Astrocyte of the spinal cord (primary cell): ENCODE data around the gene PTPRD.

Experiments used
- DNase-seq: peaks from one replicate; pipeline ENCODE4 v3.0.0; 2011; ENCODE audit warnings: low read depth, low spot score
- H3K4me3 ChIP-seq: 2 replicates; pipeline ENCODE4 v1.5.1; 2011; ENCODE audit warnings: low read depth, mild to moderate bottlenecking, low read length, moderate library complexity
- in situ Hi-C: cut with HindIII; loops from 2 replicates; pipeline ENCODE4 v1.10.0; 2017; ENCODE audit warnings: low sequenced_read_pairs
- TF ChIP-seq, protein P1 (sequence below): IDR thresholded peaks from 2 replicates; pipeline ENCODE4 v1.5.1; 2012; ENCODE audit warnings: low read depth, mild to moderate bottlenecking, low read length, inconsistent platforms

PTPRD gene

DNA sequence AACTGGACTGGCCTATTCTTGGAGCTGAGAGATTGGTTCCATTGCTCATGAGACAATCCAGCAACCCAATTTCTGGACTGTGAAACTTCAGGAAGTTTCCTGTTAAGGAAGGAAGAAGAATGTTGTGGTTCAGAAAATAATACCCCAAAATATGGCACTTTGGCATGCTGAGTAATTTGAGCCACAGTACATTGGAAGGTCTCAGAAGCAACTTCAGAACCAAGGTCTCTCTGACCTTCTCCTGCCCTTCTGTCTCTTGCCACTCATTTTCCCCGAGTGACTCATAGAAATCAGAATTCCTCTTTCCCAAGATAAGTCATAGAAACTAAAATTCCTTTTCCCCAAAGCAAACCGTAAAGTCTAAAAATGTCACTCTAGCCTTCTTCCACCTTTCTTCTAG, 1366.1 kb downstream of the PTPRD start:
- in situ Hi-C loops: no loop called here
- no peak for DNase-seq
- no peak overlapping the region for H3K4me3 ChIP-seq
- TF ChIP-seq, protein P1, sequence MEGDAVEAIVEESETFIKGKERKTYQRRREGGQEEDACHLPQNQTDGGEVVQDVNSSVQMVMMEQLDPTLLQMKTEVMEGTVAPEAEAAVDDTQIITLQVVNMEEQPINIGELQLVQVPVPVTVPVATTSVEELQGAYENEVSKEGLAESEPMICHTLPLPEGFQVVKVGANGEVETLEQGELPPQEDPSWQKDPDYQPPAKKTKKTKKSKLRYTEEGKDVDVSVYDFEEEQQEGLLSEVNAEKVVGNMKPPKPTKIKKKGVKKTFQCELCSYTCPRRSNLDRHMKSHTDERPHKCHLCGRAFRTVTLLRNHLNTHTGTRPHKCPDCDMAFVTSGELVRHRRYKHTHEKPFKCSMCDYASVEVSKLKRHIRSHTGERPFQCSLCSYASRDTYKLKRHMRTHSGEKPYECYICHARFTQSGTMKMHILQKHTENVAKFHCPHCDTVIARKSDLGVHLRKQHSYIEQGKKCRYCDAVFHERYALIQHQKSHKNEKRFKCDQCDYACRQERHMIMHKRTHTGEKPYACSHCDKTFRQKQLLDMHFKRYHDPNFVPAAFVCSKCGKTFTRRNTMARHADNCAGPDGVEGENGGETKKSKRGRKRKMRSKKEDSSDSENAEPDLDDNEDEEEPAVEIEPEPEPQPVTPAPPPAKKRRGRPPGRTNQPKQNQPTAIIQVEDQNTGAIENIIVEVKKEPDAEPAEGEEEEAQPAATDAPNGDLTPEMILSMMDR: no peak

DNA sequence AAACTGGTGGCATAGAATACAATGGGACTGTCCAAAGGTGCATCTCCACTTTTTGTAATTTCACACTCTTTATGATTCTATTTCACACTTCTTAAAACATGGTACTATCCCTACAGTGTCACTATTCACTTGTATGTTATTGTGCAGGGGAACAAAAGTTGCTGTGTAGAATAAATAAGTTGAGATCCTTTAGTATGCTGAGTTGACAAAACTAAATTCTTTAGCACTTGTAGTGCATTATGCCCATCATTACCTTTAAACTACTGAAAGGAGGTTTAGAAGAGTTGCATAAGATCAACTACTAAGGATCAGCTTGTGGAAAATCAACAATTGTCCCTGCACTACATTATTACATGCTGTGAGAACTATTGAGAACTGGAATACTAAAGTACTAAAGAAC, 1380.9 kb downstream of the PTPRD start:
- DNase-seq: no peak
- TF ChIP-seq, protein P1: no peak
- in situ Hi-C loops: no loop called here
- H3K4me3 ChIP-seq: no peak overlapping the region

DNA sequence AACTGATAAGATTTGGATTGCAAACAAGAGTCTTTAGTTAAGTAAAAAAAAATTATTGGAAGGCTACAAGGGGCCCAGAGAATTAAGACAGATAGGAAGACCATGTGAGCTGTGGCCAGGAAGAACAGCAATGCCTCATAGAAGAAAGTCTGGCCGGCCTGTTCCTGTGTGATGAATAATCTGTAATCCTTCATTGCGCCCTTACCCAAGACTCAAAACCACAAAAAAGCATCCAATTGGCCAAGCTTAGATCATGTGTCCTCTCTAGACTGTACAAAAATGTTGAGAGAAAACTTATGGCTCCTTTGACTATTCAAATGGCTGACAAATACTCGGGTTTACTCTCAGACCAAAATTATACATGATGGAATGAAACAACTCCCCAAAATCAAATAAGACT, 1383.5 kb downstream of the PTPRD start:
- in situ Hi-C loops: no loop called here
- no peak for DNase-seq
- H3K4me3 ChIP-seq: no peak overlapping the region
- TF ChIP-seq, protein P1: no peak

DNA sequence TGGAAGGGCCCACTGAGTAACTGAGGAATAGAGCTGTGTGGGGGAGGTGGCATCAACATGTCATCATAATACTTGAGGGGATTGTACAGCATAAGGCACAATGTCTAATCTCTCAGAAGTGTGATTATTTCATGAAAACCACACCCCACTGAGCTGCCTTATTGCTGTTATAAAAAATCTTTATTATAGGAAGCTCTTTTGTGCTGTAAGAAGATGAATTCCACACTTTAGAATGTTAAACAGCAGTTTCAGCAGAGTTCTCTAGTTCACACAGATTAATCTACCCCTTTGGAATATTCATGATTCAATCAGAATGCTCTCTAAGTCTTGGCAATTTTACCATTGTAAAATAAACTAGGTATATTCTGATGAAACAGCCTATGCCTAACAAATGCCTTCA, 1389.6 kb downstream of the PTPRD start:
- in situ Hi-C loops: no loop called here
- no peak for DNase-seq
- H3K4me3 ChIP-seq: no peak overlapping the region
- TF ChIP-seq, protein P1: no peak

DNA sequence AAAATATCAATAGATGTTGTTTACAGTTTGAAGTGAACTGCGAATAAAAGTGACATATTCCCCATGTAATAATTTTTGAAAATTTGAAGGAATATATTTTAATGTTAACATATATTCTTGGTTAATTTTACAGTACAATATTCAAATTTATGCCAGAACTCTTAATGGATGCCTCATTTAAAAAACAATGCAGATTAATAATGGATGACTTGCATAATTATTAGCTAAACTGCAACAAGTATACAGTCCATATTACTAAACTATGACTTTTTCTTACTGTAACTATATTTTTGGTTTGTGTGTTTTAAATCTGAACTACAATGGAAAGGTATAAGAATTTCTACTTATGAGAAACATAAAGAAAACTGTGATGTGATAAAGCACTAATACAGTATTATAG, 1390.1 kb downstream of the PTPRD start:
- in situ Hi-C loops: no loop called here
- H3K4me3 ChIP-seq: no peak overlapping the region
- no peak for DNase-seq
- TF ChIP-seq, protein P1: no peak

DNA sequence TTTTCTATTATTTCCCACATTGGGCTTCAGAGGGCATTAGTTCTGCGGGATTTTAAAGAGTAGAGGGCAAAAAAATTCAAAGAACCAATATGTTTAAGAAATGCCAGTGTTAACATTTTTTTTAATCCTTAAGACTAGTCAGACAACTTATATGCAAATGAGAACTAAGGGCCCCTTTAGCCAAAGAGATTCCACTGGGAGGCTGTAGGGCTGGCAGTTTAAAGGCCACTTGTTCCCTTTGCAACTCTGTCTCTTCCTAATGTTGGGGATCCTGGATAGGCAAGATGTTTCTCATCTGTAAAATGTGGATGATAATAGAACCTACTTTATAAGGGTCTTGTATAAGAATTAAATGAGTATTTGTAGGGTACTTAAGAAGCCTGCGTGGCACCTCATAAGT, 1395.9 kb downstream of the PTPRD start:
- TF ChIP-seq, protein P1: no peak
- no peak overlapping the region for H3K4me3 ChIP-seq
- in situ Hi-C loops: no loop called here
- no peak for DNase-seq

DNA sequence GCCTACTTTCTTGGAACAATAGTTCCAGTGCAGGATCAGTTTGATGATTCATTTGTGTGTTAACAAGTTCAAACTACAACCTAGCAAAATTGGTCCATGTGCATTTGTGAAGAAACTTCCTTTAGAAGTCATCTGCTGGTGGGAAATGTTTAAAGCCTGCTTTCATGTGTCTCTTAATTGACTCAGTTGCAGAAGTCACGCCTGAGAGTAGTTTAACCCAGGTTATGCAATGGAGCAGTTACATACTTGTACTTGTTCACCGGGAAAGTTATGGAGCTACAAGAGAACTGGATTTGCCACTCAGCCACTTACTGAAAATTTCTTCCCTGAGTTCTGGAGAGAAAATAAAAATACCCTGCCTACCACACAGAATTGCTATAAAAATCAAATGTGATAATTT, 1397.8 kb downstream of the PTPRD start:
- DNase-seq: no peak
- in situ Hi-C loops: no loop called here
- TF ChIP-seq, protein P1: no peak
- H3K4me3 ChIP-seq: no peak overlapping the region
